ENCODE data around the gene ANKRD35.

The ANKRD35 gene

DNA sequence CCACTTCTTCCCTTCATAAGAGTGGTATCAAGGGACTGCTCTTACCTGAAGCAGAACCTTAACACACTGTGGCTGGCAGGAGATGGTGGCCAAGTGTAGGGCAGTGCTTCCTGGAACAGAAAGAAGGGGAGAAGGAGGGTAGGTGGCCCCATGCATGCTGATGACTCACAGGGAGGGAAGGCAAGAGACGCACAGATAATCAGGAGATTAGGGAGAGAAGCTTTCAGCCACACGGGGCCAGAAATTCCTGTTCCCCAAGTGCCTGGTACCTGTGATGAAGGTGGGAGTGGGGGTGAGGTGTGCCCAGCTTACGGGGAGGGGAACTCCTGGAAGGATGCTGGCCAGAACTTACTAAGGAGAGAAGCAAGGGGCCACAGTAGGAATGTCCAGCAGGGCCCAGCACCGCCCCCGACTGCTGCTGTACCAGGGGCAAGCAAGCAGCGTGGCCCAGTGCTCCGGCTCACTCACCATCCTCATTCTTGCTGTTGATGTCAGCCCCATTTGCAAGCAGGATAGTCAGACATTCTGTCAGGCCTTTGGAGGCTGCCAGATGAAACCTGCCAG is 7.7 kb downstream of the ANKRD35 start:
- Histone ChIP-seq H3K4me2 (ENCODE audit: low read length, poor library complexity, severe bottlenecking) (no peak overlapping the region), H3K36me3 (ENCODE audit: control insufficient read depth in 1 of 2, insufficient read depth in 2 of 2, low read depth in 1 of 2, low read length in 2 of 2) (no peaks in the 10 kb centered on the region), H3K27ac (ENCODE audit: low read length, poor library complexity, severe bottlenecking) (no peak overlapping the region), H2AFZ (ENCODE audit: low read depth, low read length) (no peak overlapping the region), H3K27me3 (ENCODE audit: control insufficient read depth in 1 of 2, insufficient read depth in 1 of 2, low read length in 2 of 2) (no peaks in the 10 kb centered on the region), H3K9ac (ENCODE audit: low read length) (no peak overlapping the region), H3K79me1 (replicated peaks; ENCODE audit: low read length, poor library complexity, severe bottlenecking) (no peaks in the 10 kb centered on the region), H3K18ac (ENCODE audit: low read depth in 1 of 2, low read length in 2 of 2) (no peak overlapping the region), H4K91ac (ENCODE audit: low read length) (no peak overlapping the region), H2BK120ac (ENCODE audit: low read depth, low read length) (no peak overlapping the region), H3K9me3 (ENCODE audit: control insufficient read depth, low read length) (no peaks in the 10 kb centered on the region), H3K14ac (ENCODE audit: low read length in 2 of 2) (no peak overlapping the region), H2BK5ac (ENCODE audit: low read depth, low read length, poor library complexity, severe bottlenecking) (no peak overlapping the region), H2BK12ac (ENCODE audit: low read length in 2 of 2) (peak overlapping the region in 1 of 2 experiments; percentile 29), H3K4me3 (ENCODE audit: insufficient read depth in 1 of 2, low read depth in 1 of 2, low read length in 2 of 2) (no peak overlapping the region), H2AK5ac (ENCODE audit: low read length, severe bottlenecking) (no peak overlapping the region), H4K8ac (ENCODE audit: low read length) (no peak overlapping the region), H3K4ac (ENCODE audit: low read depth in 1 of 2, low read length in 2 of 2) (no peak overlapping the region), H2BK15ac (ENCODE audit: low read depth, poor library complexity, severe bottlenecking) (no peak overlapping the region), H3K23ac (ENCODE audit: low read length in 2 of 2) (no peak overlapping the region), H3K4me1 (ENCODE audit: control insufficient read depth, insufficient read depth, low read depth, low read length) (peaks cover 5% of the 10 kb centered on the region)
- 79% methylated on average over 7 of the region's 7 CpGs for WGBS
- no peak for DNase-seq

DNA sequence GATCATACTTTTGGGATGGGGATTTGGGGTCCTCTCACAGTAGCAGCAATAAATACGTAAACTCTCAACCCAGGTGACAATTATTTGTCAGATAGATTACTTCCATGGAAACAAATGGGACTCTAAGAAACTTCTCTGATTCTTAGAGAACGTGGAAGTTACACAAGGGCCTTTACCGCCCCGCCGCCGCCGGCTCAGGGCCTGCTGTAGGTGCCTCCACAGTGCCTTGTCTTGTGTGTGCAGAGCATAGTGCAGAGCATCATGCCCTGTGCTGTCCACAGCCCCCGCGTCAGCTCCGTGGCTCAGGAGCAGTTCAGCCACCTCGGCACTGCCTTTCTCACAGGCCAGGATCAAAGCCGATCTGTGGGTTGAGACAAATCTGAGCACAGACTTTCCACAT is 11.0 kb downstream of the ANKRD35 start:
- H3K27ac ChIP-seq (ENCODE audit: low read length, poor library complexity, severe bottlenecking) = no peak overlapping the region
- H3K79me1 ChIP-seq (replicated peaks; ENCODE audit: low read length, poor library complexity, severe bottlenecking) = no peaks in the 10 kb centered on the region
- no peaks in the 10 kb centered on the region for H3K9me3 ChIP-seq (ENCODE audit: control insufficient read depth, low read length)
- H3K18ac ChIP-seq (ENCODE audit: low read depth in 1 of 2, low read length in 2 of 2) = no peak overlapping the region
- no peak overlapping the region for H4K91ac ChIP-seq (ENCODE audit: low read length)
- no peak overlapping the region for H3K14ac ChIP-seq (ENCODE audit: low read length in 2 of 2)
- no peaks in the 10 kb centered on the region for H3K27me3 ChIP-seq (ENCODE audit: control insufficient read depth in 1 of 2, insufficient read depth in 1 of 2, low read length in 2 of 2)
- H3K4me2 ChIP-seq (ENCODE audit: low read length, poor library complexity, severe bottlenecking) = no peak overlapping the region
- no peak overlapping the region for H3K4ac ChIP-seq (ENCODE audit: low read depth in 1 of 2, low read length in 2 of 2)
- no peak overlapping the region for H2AFZ ChIP-seq (ENCODE audit: low read depth, low read length)
- no peak overlapping the region for H2BK120ac ChIP-seq (ENCODE audit: low read depth, low read length)
- no peak overlapping the region for H2BK12ac ChIP-seq (ENCODE audit: low read length in 2 of 2)
- no peak overlapping the region for H2BK15ac ChIP-seq (ENCODE audit: low read depth, poor library complexity, severe bottlenecking)
- DNase-seq = no peak
- no peak overlapping the region for H2AK5ac ChIP-seq (ENCODE audit: low read length, severe bottlenecking)
- no peak overlapping the region for H2BK5ac ChIP-seq (ENCODE audit: low read depth, low read length, poor library complexity, severe bottlenecking)
- H4K8ac ChIP-seq (ENCODE audit: low read length) = no peak overlapping the region
- no peak overlapping the region for H3K4me3 ChIP-seq (ENCODE audit: insufficient read depth in 1 of 2, low read depth in 1 of 2, low read length in 2 of 2)
- H3K23ac ChIP-seq (ENCODE audit: low read length in 2 of 2) = no peak overlapping the region
- 94% methylated on average over 12 of the region's 12 CpGs for WGBS
- no peaks in the 10 kb centered on the region for H3K36me3 ChIP-seq (ENCODE audit: control insufficient read depth in 1 of 2, insufficient read depth in 2 of 2, low read depth in 1 of 2, low read length in 2 of 2)
- H3K9ac ChIP-seq (ENCODE audit: low read length) = no peak overlapping the region
- H3K4me1 ChIP-seq (ENCODE audit: control insufficient read depth, insufficient read depth, low read depth, low read length) = peaks cover 8% of the 10 kb centered on the region

DNA sequence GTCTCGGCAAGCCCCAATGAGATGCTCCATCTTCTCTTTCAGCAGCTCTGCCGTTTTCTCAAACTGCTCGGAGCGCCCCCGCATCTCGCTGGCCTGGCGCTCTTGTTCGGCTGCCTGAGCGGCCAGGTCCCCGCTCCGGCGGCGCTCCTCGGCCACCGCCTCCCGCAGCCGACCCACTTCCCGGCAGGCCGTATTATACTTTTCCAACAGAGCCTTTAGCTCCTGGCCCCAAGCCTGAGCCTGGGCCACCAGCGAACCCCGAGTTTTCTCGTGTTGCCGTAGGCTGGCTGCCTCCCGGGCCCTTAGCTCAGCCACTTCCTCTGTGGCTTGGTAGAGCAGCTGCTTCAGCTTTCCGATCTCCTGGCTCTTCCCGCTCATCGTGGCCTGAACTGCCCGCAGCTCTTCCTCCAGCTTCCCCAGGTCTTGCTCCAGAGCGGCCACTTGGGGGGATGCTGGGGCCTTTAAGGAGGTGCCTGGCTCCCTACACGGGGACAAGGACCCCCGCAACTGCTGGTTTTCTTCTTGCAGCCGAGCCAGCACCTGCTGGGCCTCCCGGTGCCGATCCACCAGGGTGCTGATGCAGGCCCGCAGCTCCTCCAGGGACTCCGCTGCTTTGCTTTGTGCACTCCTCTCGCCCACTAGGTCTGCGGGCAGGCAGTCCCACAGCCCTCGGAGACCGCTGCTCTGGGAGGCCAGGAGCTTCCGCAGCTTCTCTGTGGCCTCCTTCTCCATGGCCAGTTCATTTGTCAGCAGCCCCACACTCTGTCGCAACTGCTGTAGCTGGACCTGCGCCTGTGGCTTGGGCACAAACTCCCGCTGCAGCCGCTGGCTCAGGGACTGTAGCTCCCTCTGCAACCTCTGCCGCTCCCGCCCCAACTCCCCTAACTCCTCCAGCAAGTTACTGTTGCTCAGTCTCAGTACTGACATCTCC is 13.4 kb downstream of the ANKRD35 start:
- Histone ChIP-seq H3K23ac (ENCODE audit: low read length in 2 of 2) (no peak overlapping the region), H3K4me2 (ENCODE audit: low read length, poor library complexity, severe bottlenecking) (peak overlapping the region; percentile 59), H2BK12ac (ENCODE audit: low read length in 2 of 2) (no peak overlapping the region), H3K79me1 (replicated peaks; ENCODE audit: low read length, poor library complexity, severe bottlenecking) (no peaks in the 10 kb centered on the region), H2BK5ac (ENCODE audit: low read depth, low read length, poor library complexity, severe bottlenecking) (no peak overlapping the region), H3K36me3 (ENCODE audit: control insufficient read depth in 1 of 2, insufficient read depth in 2 of 2, low read depth in 1 of 2, low read length in 2 of 2) (peaks cover 0 to 9% of the 10 kb centered on the region in 2 experiments), H2BK120ac (ENCODE audit: low read depth, low read length) (no peak overlapping the region), H3K14ac (ENCODE audit: low read length in 2 of 2) (no peak overlapping the region), H3K4me3 (ENCODE audit: insufficient read depth in 1 of 2, low read depth in 1 of 2, low read length in 2 of 2) (peak overlapping the region in 1 of 2 experiments; percentile 86), H3K9me3 (ENCODE audit: control insufficient read depth, low read length) (no peaks in the 10 kb centered on the region), H3K4ac (ENCODE audit: low read depth in 1 of 2, low read length in 2 of 2) (no peak overlapping the region), H2AFZ (ENCODE audit: low read depth, low read length) (peak overlapping the region; percentile 7), H3K4me1 (ENCODE audit: control insufficient read depth, insufficient read depth, low read depth, low read length) (peaks cover 4% of the 10 kb centered on the region), H2AK5ac (ENCODE audit: low read length, severe bottlenecking) (no peak overlapping the region), H3K18ac (ENCODE audit: low read depth in 1 of 2, low read length in 2 of 2) (peak overlapping the region; percentile 11 to 67), H3K27ac (ENCODE audit: low read length, poor library complexity, severe bottlenecking) (no peak overlapping the region), H2BK15ac (ENCODE audit: low read depth, poor library complexity, severe bottlenecking) (no peak overlapping the region), H3K27me3 (ENCODE audit: control insufficient read depth in 1 of 2, insufficient read depth in 1 of 2, low read length in 2 of 2) (no peaks in the 10 kb centered on the region), H3K9ac (ENCODE audit: low read length) (peak overlapping the region; percentile 82), H4K8ac (ENCODE audit: low read length) (peak overlapping the region; percentile 54), H4K91ac (ENCODE audit: low read length) (no peak overlapping the region)
- peak; percentile 43 for DNase-seq
- WGBS = 37% methylated on average over 47 of the region's 47 CpGs

DNA sequence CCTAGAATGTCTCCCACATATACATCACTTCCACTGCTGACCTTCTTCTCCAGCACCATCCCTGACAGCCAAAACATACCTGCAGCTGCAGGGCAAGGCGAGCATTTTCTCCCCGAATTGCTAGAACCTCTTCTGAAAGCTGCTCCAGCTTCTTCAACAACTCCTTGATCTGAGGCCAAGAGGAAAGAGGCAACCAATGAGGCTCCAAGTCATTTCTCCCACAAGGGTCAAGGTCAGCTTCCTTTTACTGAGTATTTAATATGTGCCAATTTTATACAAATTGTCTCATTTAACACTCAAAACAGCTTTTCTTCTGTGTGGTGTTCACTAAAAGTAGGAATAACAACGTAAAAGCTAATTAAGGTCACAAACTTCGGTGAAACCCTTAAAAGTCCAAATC is 17.4 kb downstream of the ANKRD35 start:
- H3K4ac ChIP-seq (ENCODE audit: low read depth in 1 of 2, low read length in 2 of 2) = no peak overlapping the region
- H2BK15ac ChIP-seq (ENCODE audit: low read depth, poor library complexity, severe bottlenecking) = no peak overlapping the region
- no peak overlapping the region for H2BK120ac ChIP-seq (ENCODE audit: low read depth, low read length)
- H2BK12ac ChIP-seq (ENCODE audit: low read length in 2 of 2) = no peak overlapping the region
- H3K9ac ChIP-seq (ENCODE audit: low read length) = no peak overlapping the region
- no peaks in the 10 kb centered on the region for H3K9me3 ChIP-seq (ENCODE audit: control insufficient read depth, low read length)
- no peak overlapping the region for H2AFZ ChIP-seq (ENCODE audit: low read depth, low read length)
- H3K36me3 ChIP-seq (ENCODE audit: control insufficient read depth in 1 of 2, insufficient read depth in 2 of 2, low read depth in 1 of 2, low read length in 2 of 2) = peaks cover 0 to 29% of the 10 kb centered on the region in 2 experiments
- no peak overlapping the region for H4K91ac ChIP-seq (ENCODE audit: low read length)
- H3K27me3 ChIP-seq (ENCODE audit: control insufficient read depth in 1 of 2, insufficient read depth in 1 of 2, low read length in 2 of 2) = no peaks in the 10 kb centered on the region
- H3K4me1 ChIP-seq (ENCODE audit: control insufficient read depth, insufficient read depth, low read depth, low read length) = peaks cover 4% of the 10 kb centered on the region
- H3K79me1 ChIP-seq (replicated peaks; ENCODE audit: low read length, poor library complexity, severe bottlenecking) = no peaks in the 10 kb centered on the region
- H3K18ac ChIP-seq (ENCODE audit: low read depth in 1 of 2, low read length in 2 of 2) = no peak overlapping the region
- no peak overlapping the region for H3K4me3 ChIP-seq (ENCODE audit: insufficient read depth in 1 of 2, low read depth in 1 of 2, low read length in 2 of 2)
- H2BK5ac ChIP-seq (ENCODE audit: low read depth, low read length, poor library complexity, severe bottlenecking) = no peak overlapping the region
- no peak overlapping the region for H3K27ac ChIP-seq (ENCODE audit: low read length, poor library complexity, severe bottlenecking)
- DNase-seq = no peak
- H4K8ac ChIP-seq (ENCODE audit: low read length) = no peak overlapping the region
- WGBS = 86% methylated on average over 4 of the region's 4 CpGs
- no peak overlapping the region for H2AK5ac ChIP-seq (ENCODE audit: low read length, severe bottlenecking)
- no peak overlapping the region for H3K14ac ChIP-seq (ENCODE audit: low read length in 2 of 2)
- H3K4me2 ChIP-seq (ENCODE audit: low read length, poor library complexity, severe bottlenecking) = no peak overlapping the region
- peak overlapping the region in 1 of 2 experiments; percentile 23 for H3K23ac ChIP-seq (ENCODE audit: low read length in 2 of 2)
